Activated T-cell treated with anti-CD3 and anti-CD28 coated beads for 48 hours (primary cell): Measurements from ENCODE around the gene STARD13.

Experiments used
- DNase-seq: peaks from one replicate; pipeline ENCODE4 v3.0.0-alpha.2; 2020; ENCODE audit warnings: low read depth

The STARD13 gene, protein sequence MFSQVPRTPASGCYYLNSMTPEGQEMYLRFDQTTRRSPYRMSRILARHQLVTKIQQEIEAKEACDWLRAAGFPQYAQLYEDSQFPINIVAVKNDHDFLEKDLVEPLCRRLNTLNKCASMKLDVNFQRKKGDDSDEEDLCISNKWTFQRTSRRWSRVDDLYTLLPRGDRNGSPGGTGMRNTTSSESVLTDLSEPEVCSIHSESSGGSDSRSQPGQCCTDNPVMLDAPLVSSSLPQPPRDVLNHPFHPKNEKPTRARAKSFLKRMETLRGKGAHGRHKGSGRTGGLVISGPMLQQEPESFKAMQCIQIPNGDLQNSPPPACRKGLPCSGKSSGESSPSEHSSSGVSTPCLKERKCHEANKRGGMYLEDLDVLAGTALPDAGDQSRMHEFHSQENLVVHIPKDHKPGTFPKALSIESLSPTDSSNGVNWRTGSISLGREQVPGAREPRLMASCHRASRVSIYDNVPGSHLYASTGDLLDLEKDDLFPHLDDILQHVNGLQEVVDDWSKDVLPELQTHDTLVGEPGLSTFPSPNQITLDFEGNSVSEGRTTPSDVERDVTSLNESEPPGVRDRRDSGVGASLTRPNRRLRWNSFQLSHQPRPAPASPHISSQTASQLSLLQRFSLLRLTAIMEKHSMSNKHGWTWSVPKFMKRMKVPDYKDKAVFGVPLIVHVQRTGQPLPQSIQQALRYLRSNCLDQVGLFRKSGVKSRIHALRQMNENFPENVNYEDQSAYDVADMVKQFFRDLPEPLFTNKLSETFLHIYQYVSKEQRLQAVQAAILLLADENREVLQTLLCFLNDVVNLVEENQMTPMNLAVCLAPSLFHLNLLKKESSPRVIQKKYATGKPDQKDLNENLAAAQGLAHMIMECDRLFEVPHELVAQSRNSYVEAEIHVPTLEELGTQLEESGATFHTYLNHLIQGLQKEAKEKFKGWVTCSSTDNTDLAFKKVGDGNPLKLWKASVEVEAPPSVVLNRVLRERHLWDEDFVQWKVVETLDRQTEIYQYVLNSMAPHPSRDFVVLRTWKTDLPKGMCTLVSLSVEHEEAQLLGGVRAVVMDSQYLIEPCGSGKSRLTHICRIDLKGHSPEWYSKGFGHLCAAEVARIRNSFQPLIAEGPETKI

DNA sequence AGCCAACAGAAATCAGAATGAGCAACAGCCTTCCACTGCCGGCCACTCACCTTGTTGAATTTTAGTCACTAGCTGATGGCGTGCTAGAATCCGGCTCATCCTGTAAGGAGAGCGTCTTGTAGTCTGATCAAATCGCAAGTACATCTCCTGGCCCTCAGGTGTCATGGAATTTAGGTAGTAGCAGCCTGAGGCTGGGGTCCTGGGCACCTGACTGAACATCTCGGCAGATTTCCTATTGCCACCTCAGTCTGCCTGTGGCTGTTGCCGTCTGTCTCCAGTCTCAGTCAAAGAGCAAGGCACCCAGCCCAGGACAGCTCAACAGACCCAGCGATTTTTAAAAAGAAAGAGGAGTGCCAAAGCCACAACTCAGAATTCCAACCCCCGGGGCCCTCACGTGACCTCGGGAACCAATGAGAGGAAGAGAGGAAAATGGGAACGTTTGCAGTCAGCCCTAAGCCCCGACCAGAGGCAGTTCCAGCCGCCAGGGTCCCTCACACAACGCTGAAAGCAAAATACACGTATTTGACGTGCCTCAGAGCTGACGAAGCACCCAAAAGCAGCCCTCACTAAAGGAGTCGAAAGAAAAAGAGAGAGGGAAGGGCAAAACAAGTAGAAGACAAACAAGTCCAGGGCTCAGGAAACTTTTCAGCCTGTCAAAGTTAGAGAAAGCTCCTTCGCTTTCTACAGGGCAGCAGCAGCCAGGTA lies at the start of gene STARD13:
TSS of gene STARD13 (minus strand) at position 336 of the 705 bp plus-strand sequence. CDS start at position 219, 117 bp downstream.
- DNase-seq: no peak

DNA sequence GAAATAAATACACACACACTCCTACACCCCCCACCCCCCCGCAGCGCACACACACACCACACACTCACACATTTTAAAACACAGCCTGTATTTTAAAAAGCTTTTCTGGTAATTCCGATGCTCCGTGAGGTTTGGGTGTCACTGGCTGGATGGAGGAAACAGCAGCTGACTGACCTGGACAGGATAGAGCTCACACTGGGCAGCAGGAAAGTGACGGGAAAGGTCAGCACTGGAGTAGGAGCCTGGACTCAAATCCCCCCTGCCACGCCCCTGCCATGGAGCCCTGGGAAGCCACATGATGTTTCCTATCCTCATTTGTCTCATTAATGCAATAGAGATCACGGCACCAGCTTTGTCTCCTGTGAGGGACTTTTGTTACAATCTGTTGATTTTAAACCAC lies 49.3 kb upstream of the STARD13 start:
- DNase-seq: no peak

DNA sequence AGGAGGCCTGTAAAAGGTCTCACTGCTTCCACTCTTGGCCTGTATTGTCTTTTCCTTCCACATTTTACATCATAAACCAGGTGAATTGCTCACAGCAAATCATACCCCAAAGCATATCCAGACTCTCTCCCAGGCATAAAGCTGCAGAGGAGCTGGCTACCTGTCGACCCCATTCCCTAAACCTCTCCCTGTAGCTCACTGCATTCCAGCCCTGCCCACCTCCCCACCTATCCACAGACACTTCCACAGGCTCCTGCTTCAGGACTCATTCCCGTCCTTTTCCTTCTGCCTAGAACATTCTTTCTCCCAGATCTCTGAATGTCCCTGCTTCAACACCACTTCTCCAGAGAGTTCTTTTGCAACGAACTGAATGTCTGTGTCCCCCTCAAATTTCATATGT lies 46.4 kb upstream of the STARD13 start:
- DNase-seq: no peak

DNA sequence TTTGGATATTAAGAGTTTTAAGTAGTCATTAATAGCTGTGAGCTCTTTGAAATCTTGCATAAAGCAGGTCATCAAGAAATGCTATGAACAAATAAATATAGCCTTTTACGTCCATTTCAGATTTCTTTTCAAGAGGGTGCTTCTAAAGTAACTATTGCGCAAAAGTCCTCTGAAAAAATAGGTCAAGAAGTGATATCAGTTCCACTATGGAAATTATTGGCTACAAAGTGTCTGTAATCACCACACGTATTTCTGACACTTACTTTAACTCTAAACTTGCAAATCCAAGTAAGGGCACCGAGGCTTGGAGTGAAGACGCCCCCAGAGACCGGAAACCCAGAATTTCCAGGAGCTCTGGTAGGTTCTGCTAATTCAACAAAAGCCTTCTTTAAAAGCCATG lies 44.9 kb upstream of the STARD13 start:
- no peak for DNase-seq

DNA sequence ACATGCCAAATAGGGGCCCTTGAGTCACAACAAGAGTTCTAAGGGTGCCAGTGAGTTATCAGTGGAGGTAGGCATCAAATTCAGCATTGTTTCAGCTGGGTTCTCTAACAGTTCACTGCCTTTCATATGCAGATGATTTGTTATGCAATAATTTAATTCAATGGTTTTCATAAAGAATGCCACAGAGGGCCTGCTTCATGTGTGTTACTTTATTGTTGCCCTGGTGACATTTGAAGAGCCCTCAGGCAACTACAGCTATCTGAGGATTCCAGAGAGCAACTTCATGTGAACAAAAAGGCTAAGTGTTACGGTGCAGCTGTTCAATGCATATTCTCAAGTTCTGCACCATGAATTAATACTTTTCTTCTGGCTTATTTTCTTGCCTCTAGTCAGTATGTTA lies 43.1 kb upstream of the STARD13 start:
- no peak for DNase-seq

DNA sequence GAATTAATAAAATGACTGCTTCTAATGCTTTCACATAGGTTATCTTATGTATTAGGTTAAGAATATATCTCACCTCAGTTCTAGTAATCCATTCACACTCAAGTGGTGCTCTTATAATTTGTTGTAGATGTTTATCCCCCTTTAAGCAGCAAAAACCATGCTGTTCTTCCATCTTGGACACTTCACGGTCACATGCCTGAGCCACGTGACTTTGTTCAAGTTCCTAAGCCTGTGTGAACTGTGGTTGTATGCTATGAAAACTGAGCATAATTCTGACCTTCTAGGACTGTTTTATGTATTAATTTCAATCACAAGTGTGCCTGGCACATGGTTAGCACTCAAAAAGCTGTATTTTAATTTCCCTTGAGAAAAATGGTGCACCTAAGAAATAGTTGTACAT lies 41.2 kb upstream of the STARD13 start:
- no peak for DNase-seq

DNA sequence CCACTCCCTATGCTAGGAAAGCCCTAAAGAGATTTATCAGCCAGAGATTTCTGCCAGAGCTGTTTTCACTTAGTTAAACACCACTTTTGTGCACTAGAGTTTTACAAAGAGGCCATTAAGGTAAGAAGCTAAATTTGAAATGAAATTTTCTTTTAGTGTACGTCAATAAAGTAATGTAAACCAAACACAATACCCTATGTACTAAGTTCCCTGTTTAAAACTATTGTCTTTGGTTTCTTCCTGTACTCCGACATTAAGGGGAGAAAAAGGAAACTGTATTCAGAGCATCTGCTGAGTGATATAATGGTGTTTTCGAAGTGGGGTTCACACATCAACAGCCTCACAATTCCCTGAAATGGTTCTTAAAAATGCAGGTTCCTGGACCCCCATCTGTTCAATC lies 40.7 kb upstream of the STARD13 start:
- DNase-seq: no peak

DNA sequence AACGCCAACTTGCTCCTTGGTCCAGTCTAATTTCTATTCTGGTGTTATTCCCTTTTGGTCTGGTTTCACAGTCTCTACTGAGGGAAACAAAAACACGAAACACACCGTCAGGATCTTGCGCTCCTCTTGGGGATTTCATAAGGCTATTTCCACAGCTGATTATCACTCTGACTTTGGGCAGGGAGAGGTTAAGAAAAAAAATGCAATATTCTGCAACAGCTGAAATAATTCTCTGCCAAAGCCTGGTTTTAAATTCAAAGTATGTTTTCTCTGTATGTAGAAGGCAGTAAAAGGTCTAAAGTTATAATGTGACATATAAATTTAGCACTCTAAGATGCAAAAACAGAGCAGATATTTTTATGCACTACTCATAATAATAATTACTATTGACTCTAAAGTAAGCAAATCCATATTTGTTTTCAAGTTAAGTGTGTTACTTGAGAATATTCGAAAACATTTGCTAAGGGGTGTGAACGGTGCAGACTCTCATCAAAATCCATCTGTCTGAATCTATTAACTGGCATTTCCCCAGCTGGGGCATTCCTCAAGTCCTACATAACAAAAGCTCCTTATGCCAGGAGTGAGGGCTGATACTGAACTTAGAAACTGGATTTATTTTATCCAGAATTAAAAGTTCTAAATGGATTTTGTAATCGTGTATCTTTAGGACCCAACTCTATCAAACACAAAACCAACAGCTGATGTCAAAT lies 38.4 kb upstream of the STARD13 start:
- DNase-seq: no peak

DNA sequence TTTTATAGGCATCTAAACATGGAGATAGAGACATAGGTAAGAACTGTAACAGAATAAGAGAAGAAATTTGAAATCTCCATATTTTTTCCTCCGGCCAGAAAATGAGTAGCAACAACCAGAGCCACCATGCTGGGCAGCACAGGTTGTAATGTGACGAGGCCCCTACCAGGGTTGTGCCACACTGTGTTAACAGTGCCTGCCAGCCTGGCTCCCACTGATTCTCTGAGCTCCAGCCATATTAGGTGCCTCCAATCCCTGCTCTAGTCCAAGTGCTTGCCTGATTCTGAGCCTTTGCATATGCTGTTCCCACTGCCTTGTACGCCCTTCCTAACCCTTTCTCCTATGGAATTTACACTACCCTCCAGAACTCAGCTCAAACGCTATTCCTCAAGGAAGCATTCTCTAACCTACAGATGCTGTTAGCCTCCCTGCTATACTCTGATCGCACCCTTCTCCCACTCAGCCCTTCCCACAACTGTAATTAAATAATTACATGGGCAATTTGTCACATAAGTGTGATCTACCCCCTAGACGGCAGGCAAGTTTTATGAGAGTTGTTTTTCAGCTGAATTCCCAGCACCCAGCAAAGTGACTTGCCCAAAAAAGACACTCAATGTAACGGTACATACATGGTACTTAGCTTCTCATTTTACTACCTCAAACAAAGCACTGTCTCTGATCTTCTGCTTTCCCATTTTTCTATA lies 37.6 kb upstream of the STARD13 start:
- no peak for DNase-seq

DNA sequence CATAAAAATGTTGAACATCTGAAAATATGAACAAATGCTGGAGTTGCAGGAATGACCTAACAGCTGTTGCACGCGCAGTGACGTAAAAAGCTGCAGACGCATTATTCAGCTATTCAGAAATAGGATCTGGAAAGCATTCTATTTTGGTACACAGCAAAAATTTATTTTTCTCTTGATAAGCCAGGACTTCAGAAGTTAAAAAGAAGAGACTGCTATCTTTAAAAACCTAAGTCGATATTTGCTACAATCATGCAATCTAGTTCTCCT lies 36.9 kb upstream of the STARD13 start:
- no peak for DNase-seq

DNA sequence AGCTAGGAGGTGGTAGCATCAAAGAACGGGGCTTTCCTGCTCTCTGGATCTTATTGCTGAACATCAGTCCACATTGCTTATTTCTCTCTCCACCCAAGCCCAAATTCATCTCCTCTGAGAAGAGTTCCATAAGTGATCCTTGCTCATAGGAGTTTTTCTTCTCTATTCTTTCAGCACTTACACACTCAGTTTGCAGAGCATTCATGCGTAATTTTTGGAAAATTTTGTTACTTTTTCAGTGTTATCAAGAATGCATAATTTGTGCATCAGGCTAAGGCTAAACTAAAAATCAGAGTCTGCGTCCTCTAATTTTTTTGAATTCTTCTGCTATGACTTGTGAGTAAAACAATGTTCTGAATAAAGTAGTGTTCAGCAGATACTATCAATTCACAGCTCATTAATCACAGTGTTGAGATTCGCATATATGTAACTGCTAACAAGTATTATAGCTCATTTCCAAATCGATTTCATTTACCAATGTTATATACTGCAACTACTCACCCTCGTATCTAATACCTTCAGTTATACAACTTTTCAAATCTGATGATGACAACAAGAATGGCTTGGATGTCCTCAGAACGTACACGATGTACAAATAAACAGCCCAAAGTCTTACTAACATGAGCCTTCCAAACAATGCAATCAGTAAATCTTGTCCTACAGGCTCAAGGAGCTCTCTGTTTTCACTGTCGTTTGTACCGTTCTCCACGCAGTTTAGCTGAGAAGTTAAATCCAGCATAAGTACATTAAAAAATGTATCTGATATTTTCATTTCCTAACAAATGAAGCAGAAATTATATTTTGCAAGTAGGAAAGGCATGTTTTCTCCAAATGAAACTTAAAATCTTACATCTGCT lies 36.4 kb upstream of the STARD13 start:
- DNase-seq: no peak

DNA sequence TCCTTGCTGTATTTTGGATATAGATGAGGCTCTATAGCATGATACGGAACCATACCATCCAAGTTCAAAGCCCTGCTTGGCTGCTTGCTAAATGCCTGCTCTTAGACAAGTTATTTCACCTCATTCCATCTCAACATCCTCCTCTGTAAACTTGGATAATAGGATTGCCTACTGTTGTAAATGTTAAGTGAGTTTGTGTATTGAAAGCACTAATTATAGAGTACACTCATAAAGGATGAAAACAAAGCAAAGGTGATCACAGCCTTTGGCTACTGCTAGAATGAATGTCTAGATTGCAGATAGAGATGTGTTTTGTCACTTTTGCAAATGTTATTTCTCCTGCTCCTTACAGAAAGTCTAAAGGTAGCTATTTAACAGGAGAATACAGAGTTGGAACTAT lies 34.3 kb upstream of the STARD13 start:
- no peak for DNase-seq

DNA sequence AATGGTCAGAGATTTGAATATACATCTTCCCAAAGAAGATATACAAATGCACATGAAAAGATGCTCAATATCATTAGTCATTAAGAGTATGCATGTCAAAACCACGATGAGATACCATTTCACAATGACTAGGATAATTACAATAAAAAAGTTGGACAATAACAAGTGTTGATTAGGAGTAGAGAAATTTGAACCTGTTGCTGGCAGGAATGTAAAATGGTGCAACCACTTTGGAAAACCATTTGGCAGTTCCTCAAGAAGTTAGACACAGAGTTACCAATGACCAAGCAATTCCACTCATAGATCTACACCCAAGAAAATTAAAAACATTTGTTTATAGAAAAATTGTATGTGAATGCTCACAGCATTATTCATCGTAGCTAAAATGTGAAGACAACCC lies 33.2 kb upstream of the STARD13 start:
- no peak for DNase-seq

DNA sequence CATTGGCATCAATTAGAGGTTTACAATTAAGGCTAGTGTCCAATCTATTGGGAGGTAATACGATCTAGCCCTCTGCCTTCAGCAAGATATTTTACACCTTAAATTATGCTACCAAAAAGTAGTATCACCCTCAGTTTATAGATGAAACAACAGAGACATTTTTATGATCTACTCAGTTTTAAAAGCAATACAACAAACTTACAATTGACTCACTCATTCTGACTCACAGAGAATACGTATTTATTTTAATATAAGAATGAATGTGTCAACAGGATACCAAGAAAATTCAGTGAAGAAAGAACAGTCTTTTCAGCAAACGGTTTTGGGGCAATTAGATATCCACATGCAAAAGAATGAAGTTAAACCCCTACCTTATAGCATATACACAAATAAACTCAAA lies 32.5 kb upstream of the STARD13 start:
- no peak for DNase-seq

DNA sequence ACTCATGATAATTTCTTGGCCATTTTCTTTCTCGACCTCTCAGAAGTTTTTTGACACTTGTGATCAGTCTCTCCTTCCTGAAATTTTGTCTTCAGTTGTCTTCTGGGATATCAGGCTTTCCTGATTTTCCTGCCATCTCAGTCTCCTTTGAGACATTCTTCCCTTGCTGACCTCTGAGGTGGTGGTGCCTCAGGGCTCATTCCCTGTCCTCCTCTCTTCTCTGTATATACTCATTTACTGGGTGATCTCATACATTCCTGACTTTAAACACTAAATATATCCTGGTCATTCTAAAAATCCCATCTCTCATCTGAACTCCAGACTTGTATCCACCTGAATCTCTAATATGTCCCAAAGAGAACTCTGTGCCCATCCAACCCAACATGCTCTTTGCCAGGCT lies 31.3 kb upstream of the STARD13 start:
- DNase-seq: no peak

DNA sequence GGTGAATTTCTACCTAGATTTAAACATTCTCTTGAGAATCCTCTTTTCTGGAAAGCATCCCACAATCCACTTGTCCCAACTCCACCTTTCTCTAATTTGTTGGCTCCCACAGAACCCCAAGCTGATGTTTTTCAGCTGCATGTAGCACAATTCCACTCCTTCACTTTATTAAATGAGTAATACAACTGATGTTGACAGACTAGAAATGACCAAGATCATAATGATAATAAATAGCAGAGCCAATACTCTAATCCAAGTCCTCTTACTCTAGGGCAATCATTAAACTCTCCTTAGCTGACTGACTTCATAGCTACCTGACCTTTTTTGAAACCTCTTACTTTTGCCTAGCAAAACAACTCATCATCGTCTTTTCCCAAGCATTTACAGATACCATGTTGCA lies 27.9 kb upstream of the STARD13 start:
- DNase-seq: no peak

DNA sequence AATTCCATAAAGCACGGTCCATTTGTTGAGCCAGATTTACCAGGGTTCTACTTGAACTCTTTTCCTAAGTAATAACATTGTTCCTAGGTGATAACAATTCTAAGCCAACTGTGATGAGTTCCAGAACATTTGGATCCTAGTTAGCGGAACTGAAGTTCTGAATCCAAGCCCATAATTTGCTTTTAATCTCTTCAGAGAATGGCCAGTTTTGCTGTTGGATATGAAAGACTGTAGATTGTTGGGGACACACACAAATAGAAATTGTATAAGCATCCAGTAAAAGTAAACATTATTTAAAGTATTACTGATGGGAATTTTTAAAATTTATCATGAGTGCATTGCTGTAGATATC lies 27.3 kb upstream of the STARD13 start:
- no peak for DNase-seq

DNA sequence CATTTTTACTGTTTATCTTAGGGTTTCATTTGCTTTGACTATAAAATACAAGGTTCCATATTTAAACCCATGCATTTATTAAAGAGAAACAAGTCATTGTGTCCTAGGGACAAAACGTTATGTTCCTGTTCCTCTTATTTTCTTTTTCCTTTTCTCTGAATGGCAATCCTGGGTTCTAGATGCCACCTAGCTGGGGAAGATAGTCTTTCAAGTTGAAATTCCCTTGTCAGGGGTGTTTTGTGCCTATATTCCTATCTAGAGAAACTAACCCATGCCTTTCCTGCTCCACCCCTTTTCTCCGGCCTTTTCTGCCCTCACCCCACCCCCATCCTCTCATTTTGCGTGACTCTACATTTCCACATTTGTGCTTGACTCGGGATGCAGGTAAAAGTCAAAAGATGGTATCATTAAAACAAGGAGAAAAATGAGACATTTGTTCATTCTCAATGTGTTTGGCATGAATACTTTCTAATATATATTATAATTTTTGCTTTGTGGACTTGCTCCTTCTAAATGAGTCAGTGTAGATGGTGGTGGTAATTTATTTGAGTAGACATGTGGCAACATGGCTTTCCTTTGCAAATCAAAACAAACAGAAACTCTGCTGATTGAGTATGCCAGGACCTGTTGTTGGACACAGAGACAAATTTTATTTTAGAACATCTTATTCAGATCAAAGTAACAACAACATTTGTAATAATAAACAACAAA lies 26.8 kb upstream of the STARD13 start:
- no peak for DNase-seq

DNA sequence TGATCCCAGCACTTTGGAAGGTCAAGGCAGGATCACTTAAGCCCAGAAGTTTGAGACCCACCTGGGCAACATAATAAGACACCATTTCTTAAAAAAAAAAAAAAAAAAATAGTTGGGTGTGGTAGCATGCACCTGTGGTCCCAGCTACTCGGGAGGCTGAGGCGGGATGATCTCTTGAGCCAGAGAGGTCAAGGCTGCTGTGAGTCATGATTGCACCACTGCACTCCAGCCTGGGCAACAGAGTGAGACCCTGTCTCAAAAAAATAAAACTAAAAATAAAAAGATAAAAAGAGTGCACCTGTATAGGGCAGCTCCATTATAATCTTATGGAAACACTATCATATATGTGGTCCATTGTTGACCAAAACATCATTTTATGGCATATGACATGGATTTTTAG lies 25.5 kb upstream of the STARD13 start:
- DNase-seq: no peak
